Hypothalamus (tissue), 51 donors: Measurements from ENCODE around the gene VPS41.

Source experiments
- DNase-seq, 51 donors: peaks; one replicate each; lab custom pipeline; 2025; lab: John Stamatoyannopoulos, UW

Gene VPS41

GRCh38 chr7:38744746-38745145, 164.2 kb downstream of the VPS41 start:
- no peak for DNase-seq

DNA sequence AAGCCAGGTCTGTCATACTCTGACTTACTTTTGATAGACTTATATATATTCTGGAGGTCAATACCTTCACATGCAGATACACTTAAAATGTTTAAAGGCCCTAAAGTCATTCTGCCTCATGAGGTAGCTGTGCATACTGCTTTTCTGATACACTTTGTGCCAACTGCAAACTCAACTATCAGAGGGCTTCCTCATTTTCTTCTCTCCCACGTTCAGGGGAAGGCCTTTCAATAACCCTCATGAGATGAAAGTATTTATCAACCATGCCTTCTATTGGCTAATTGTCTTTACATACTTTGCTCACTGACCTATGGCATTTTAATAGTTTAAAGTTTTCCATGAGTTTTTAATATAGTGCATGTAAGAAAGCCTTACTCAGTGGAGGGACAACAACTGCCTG, 165.1 kb downstream of the VPS41 start:
- no peak for DNase-seq

GRCh38 chr7:38740041-38740440, 168.9 kb downstream of the VPS41 start:
- no peak for DNase-seq

DNA sequence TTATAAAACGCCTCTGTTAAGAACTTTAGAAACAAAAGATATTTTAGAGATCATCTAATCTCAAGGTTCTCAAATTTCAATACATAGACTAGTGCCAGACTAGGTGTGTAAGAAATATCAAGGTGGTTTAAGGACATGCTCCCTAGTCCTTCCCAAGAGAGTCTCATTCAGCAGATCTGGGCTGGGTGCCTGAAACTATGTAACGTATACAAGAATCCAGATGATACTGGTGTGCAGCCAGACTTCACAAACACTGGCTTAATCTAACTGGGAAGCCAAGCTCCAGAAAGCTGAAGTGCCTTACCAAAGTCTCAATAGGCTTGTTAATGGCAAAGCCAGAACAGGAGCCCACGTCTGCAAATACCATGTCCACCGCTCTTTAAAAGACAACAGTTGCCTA, 172.9 kb downstream of the VPS41 start:
- no peak for DNase-seq

DNA sequence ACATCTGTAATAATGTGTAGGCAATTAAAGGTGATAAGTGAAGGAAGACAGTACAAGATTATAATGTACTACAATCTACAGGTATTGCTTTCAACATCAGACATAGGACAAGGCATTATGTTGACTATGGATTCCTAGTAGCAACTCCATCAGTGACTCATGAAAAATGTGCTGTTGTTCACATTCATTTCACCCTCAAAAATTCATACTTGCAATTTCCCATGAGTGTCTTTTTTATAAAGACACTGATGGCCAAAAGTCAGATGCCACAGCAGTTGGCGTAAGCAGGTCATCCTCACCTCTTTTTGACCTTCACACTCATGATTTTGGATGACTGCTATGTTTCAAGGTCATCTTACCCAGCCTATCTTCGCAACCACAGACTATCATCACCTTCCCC, 177.8 kb downstream of the VPS41 start:
- no peak for DNase-seq

- DNase-seq: no peak
Measured at GRCh38 chr7:38728145-38728544, 180.8 kb downstream of the VPS41 start.

GRCh38 chr7:38727184-38727940, 181.6 kb downstream of the VPS41 start:
- no peak for DNase-seq

DNA sequence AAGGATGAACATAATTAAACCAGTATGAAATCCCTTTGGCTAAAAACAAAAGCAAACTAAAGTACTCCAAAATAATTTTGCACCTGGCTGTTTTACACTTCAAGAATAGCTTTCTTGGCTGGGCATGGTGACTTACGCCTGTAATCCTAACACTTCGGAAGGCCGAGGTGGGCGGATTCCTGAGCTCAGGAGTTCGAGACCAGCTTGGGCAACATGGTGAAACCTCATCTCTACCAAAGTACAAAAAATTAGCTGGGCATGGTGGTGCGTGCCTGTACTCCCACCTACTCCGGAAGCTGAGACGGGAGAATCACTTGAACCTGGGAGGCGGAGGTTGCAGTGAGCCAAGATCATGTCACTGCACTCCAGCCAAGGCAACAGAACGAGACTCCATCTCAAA, 185.7 kb downstream of the VPS41 start:
- no peak for DNase-seq

- DNase-seq: no peak
Measured at GRCh38 chr7:38716397-38716796, 192.6 kb downstream of the VPS41 start.

DNA sequence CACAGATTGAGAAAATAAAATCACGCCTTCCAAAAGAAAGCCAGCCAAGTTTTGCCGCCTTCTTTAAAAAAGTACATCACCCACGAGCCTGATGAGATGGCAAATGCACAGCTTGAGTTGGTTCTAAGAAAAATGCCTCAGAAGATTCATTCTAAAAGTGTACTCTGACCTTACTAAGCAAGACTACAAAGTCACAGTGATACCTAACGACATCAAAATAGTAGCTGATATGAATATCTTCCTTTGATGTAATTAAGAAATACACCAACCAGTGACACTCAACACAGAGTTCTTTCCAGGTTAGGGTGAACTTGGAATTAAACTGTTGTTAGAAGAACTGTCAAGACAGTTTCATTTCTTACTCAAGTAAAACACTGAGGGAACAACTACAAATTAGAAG, 199.9 kb downstream of the VPS41 start:
- DNase-seq: no peak

DNA sequence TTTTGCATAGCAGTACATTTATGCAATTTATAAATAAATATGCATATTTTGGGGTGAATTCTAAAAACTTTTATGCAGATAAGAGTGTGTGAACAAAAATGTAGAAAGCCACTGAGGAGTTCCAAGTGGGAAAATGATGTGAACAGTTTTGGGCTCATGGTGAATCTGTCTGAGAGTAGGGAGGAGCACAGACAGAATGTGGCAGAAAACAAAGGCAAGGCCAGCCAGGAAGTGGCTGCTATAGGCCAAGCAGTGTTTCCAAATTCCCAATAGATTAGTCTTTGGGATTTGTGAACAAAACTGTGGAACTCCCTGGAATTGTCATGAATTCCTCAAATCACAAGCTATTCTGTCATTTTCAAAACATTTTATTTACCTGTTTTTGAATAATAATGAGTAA, 204.2 kb downstream of the VPS41 start:
- no peak for DNase-seq

DNA sequence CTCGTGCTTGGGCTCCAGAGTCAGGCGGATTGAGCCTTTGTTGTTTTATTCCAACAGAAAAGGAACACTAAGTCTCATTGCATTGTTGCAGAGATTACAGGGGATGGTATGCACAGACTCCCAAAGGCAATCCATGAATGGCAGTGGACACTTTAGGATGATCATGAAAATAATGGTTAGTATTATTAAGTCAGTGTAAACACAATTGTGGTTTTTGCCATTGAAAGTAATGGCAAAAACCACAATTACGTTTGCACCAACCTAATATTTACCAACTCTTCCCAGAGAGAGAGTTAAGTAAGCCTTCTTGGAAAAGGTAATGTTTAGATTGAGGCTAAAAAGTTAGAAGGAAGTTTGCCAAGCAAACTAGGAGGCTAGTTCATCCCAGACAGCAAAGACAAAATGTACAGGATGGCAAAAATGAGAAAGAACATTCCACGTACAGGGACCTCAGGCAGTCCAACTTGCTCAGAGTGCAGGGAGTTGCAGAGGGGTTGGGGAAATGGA, 204.9 kb downstream of the VPS41 start:
- no peak for DNase-seq

DNA sequence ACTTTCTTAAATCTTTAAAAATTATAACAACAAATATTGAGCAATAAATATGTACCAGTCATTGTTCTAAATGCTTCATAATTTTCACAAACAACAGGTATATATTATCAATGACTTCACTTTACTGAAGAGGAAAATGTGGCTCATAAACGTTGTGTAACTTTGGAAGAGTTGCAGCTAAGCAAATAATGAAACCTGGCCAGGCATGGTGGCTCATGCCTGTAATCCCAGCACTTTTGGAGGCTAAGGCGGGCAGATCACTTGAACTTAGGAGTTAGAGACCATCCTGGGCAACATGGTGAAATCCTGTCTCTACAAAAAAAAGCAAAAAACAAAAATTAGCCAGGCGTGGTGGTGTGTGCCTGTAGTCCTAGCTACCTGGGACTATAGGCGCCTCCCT, 205.9 kb downstream of the VPS41 start:
- no peak for DNase-seq

GRCh38 chr7:38702002-38702535, 206.9 kb downstream of the VPS41 start:
- no peak for DNase-seq

DNA sequence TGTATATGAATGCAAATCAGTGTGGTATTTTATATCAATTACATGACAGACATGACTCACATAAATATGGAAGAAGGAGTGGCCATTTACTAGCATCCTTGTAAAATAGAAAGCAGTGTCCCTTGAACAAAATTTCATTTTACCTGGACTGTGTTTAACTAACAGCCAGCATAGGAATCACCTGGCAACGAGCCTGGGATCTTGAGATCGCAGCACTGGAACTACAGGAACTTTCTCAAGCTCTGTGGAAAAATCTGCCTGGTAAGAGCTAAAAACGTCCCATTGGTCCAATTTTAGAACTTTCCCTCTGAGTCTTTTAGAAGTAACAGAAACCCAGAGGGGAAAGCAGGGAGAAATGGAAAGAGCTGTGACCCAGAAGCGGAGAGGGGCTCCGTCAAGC, 208.9 kb downstream of the VPS41 start:
- no peak for DNase-seq

DNA sequence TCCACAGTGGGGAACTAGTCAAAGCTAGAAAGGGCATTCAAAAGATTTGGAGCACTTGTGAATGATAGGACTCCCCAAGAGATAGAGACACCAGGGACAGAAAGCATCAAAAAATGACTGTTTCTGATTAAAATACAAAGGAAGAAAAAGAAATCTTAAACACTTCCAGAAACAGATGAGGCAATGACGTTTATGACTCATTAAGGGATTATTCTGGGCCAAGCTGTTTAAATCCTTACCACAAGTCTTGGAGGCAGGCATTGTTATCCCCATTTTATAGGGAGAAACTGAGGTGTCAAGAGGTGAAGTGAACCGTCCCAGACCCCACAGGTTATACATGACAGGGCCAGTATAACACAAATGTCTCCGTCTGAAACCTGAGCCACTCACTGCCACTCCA, 209.5 kb downstream of the VPS41 start:
- no peak for DNase-seq

- DNase-seq: no peak
Measured at GRCh38 chr7:38694326-38694725, 214.7 kb downstream of the VPS41 start.

- no peak for DNase-seq
Measured at GRCh38 chr7:38686888-38687287, 222.1 kb downstream of the VPS41 start.

DNA sequence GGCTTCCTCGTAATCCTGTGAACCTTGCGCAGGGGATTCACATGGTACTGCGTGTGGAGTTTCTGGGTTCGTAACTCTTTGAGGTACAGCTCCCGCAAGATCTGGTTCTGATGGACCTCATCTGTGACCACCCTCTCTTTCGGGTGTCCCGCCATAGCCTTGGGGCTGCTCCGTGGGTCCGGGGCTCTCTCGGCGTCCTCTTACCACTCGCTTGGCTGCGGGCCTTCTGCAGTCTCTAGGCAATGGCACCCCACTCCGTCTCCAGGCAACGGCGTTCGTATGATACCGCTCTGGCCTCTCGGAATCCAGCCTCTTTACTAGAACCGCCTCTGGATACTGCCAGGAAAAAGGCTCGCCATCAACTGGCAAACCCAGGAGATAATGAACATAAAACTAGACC, 223.1 kb downstream of the VPS41 start:
- DNase-seq: no peak

DNA sequence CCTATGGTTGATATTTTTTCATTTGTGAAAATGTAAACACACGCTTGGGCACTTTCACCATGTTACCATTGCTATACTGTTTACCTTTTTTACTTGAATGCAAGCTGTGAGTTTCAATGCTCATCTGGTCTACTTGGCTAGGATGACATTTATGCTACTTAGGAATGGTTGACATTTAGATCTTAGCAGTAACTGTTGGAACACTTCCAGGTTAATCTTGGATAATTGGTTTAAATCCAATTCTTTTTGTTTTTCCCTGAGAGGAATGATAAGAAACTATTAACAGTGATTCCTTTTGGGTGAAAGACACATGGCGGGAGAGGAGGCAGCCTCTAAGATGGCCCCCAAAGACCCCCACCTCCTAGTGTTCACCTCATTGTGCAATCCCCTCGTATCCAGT, 226.4 kb downstream of the VPS41 start:
- no peak for DNase-seq

- DNase-seq: no peak
Measured at GRCh38 chr7:38681882-38682281, 227.1 kb downstream of the VPS41 start.

DNA sequence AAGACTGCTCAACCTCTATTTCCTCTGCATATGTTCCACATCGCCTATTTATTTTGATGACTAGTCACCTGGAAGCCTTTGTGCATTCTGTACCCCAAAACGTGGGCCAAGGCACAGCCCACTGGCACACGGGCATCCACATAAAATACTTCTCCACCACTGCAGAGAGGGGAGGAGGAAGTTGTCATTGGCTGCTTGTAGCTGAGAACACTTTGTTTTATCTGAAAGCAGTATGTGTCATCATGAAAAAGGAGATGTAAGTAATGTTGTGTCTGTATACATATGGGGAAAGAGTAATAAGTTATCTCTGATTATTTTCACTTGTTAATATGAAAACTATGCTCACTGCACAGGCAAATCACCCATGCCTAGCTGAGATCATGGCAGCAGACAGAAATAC, 229.6 kb downstream of the VPS41 start:
- DNase-seq: no peak

- no peak for DNase-seq
Measured at GRCh38 chr7:38678698-38679054, 230.3 kb downstream of the VPS41 start.
